ENCODE measurements around the gene SPINK13. TPM values are rescaled to one million over a fixed set of nuclear protein-coding genes. Genes with fewer than 3 reads are reported as not detected.

Gene SPINK13
- total and polyA plus RNA-seq, 2 of the 8 experiments (the other 6 are each of a cell fraction or from before 2014, with no cell fraction given) = not detected

DNA sequence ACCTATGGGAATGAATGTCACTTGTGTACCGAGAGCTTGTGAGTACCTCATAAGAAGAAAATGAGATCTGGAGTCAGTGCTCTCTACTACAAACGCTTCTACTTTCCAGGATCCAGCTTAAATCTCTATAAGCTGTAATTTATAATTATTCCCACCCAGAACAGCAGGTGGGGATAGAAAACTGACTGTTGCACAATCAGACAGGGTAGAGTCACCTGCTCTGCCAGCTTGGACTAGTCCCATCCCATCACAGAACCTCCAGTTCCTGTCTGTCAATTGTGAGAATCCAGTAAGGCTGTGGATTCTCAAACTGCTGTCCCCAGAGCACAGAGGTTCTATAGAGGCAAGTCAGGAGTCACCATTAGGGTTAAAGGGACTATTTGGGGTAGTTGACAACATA lies 45.6 kb downstream of the SPINK13 start:
- Histone ChIP-seq H3K56ac (replicated peaks; ENCODE audit: insufficient read length, low read depth, low read length) (no peak overlapping the region), H3K4ac (replicated peaks; ENCODE audit: insufficient read length, low read depth, low read length) (no peak overlapping the region), H3K36me3 (ENCODE audit: control insufficient read depth in 2 of 4, insufficient read depth in 4 of 4, low read length in 3 of 4) (no peaks in the 10 kb centered on the region), H4K8ac (ENCODE audit: extremely low read depth, insufficient read depth, low read length) (no peak overlapping the region), H2AFZ (ENCODE audit: low read length) (no peak overlapping the region), H3K23me2 (ENCODE audit: low read depth, low read length) (no peaks in the 10 kb centered on the region), H3K14ac (ENCODE audit: insufficient read length) (no peak overlapping the region), H4K91ac (replicated peaks; ENCODE audit: insufficient read length, low read length) (no peak overlapping the region), H2BK15ac (ENCODE audit: low read length) (no peak overlapping the region), H3K9ac (replicated peaks in 1 of 4; ENCODE audit: extremely low read depth in 1 of 4, low read depth in 3 of 4, low read length in 3 of 4) (no peak overlapping the region), H3K23ac (ENCODE audit: insufficient read length) (no peak overlapping the region), H3K4me2 (ENCODE audit: insufficient read depth in 1 of 2, low read depth in 2 of 2, low read length in 2 of 2) (no peak overlapping the region), H2BK20ac (ENCODE audit: low read length) (no peak overlapping the region), H3K79me1 (ENCODE audit: low read depth, low read length) (no peaks in the 10 kb centered on the region; the same call in 1 of the 2 replicates), H4K5ac (ENCODE audit: insufficient read length, low read depth, low read length) (no peak overlapping the region), H2BK5ac (ENCODE audit: low read depth, low read length) (no peak overlapping the region), H2AK5ac (ENCODE audit: low read depth, low read length) (no peak overlapping the region), H3K4me1 (replicated peaks in 1 of 4; ENCODE audit: control insufficient read depth in 3 of 4, insufficient read depth in 4 of 4, low read length in 3 of 4) (no peaks in the 10 kb centered on the region), H3K18ac (ENCODE audit: extremely low read depth, low read length) (no peak overlapping the region), H4K20me1 (replicated peaks in 1 of 2; ENCODE audit: control insufficient read depth in 1 of 2, insufficient read depth in 2 of 2, low read length in 2 of 2) (no peaks in the 10 kb centered on the region), H2BK120ac (replicated peaks; ENCODE audit: low read depth, low read length) (no peak overlapping the region), H3K79me2 (ENCODE audit: control insufficient read depth in 1 of 2, insufficient read depth in 2 of 2, low read length in 2 of 2) (no peaks in the 10 kb centered on the region), H2BK12ac (ENCODE audit: low read depth, low read length) (no peak overlapping the region), H3K9me3 (ENCODE audit: insufficient read depth in 2 of 2, low read depth in 1 of 2, low read length in 1 of 2) (no peaks in the 10 kb centered on the region), H3K4me3 (ENCODE audit: extremely low read depth in 1 of 4, insufficient read depth in 2 of 4, low read depth in 3 of 4, low read length in 4 of 4) (no peak overlapping the region), H3K27me3 (replicated peaks in 1 of 4; ENCODE audit: control insufficient read depth in 3 of 4, extremely low read depth in 1 of 4, insufficient read depth in 3 of 4, low read length in 3 of 4) (peaks cover 0 to 2% (median 0%) of the 10 kb centered on the region in 4 experiments; a peak in 1 of 7 replicates), H3K27ac (ENCODE audit: low read depth, low read length) (no peak overlapping the region)
- WGBS, 2 experiments (ENCODE audit: extremely low coverage in 1 of 2, insufficient coverage in 1 of 2, insufficient read length in 1 of 2, insufficient replicate concordance in 2 of 2, low coverage in 1 of 2, low lambda C conversion rate in 2 of 2, missing lambda C conversion rate in 1 of 2) = 83% methylated on average over 2 of the region's 2 CpGs; no CpG with 5 or more reads in 1 of the 2 experiments
- FAIRE-seq (no peak), DNase-seq (ENCODE audit: low read depth in 1 of 2, low spot score in 2 of 2) (no peak)
- ChIA-PET CTCF (ENCODE audit: partially characterized antibody) (interaction anchor here (1.0 to 2.4 kb wide), 7 partner anchors 9 to 417 kb away, joined by 3 to 13 read pairs (median 5); no protein-coding TSS in a partner anchor), POLR2A (ENCODE audit: partially characterized antibody) (no interaction called here)
- TF ChIP-seq, protein P1, sequence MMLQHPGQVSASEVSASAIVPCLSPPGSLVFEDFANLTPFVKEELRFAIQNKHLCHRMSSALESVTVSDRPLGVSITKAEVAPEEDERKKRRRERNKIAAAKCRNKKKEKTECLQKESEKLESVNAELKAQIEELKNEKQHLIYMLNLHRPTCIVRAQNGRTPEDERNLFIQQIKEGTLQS (IDR thresholded peaks at IDR 0.05; ENCODE audit: insufficient read depth, low read depth, low read length) = no peak
- TF ChIP-seq CHD1 (IDR thresholded peaks at IDR 0.05; ENCODE audit: low read depth, low read length) (no peak), KDM1A (IDR thresholded peaks at IDR 0.05; ENCODE audit: borderline replicate concordance, low read length) (no peak), CBX8 (IDR thresholded peaks at IDR 0.05; ENCODE audit: borderline replicate concordance, low read depth, low read length) (no peak), POU5F1 (IDR thresholded peaks at IDR 0.05; ENCODE audit: low read depth, low read length) (no peak), ATF2 (IDR thresholded peaks at IDR 0.05; ENCODE audit: low read length) (no peak), ASH2L (IDR thresholded peaks at IDR 0.05; ENCODE audit: low read length) (no peak), NRF1 (IDR thresholded peaks at IDR 0.05; ENCODE audit: low read depth, low read length) (no peak)
